HEK293 (cell line): ENCODE measurements around the gene DPP6.

Experiments used
- ZNF366 ChIP-seq: fragments of 450-650 bp; formaldehyde crosslinking; conservative IDR thresholded peaks from 2 replicates; pipeline ENCODE4 v1.5.1; 2016; ENCODE audit warnings: missing biosample characterization, missing genetic modification characterization
- TF ChIP-seq, protein P1 (sequence below): fragments of 450-650 bp; formaldehyde crosslinking; IDR thresholded peaks from 2 replicates; pipeline ENCODE4 v1.5.1; 2016; ENCODE audit warnings: missing biosample characterization, missing genetic modification characterization
- TF ChIP-seq, protein P2 (sequence below): fragments of 450-650 bp; formaldehyde crosslinking; IDR thresholded peaks from 2 replicates; pipeline ENCODE4 v1.5.1; 2016; ENCODE audit warnings: missing biosample characterization, missing genetic modification characterization
- TF ChIP-seq, protein P3 (sequence below): fragments of 450-650 bp; formaldehyde crosslinking; optimal IDR thresholded peaks from 2 replicates; pipeline ENCODE3; 2016; ENCODE audit warnings: missing biosample characterization, mild to moderate bottlenecking, missing genetic modification characterization

DNA sequence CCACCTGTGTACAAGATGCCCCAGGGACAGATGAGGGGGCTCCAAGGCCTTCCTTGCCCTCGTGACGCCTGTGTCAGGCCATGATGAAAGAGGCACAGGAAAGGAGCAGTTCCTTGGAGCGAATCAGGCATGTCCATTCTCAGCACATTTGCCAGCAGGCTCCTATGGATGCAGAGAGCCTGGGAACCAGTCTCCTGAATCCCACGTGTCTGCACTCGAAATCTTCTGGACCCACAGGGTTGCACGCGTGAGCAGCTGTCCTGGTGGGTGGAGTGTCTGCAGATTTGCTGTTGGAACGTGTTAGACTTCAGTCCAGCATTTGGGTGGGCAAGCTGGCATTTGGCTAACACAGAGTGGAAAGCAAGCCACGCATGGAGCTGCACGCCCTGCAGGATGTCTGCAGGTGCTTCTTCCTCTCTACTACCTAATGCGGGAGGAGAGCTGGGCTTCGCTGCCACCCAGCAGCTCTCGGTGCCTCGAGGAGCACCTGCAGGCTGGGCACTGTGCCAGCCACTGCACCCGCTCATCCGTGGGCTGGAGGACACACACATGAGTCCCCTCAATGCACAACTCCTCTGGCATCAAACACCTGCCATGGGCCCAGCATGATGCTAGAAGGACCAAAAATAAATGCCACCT lies 810.1 kb downstream of the DPP6 start:
- no peak for TF ChIP-seq ZNF366
- TF ChIP-seq, protein P1, sequence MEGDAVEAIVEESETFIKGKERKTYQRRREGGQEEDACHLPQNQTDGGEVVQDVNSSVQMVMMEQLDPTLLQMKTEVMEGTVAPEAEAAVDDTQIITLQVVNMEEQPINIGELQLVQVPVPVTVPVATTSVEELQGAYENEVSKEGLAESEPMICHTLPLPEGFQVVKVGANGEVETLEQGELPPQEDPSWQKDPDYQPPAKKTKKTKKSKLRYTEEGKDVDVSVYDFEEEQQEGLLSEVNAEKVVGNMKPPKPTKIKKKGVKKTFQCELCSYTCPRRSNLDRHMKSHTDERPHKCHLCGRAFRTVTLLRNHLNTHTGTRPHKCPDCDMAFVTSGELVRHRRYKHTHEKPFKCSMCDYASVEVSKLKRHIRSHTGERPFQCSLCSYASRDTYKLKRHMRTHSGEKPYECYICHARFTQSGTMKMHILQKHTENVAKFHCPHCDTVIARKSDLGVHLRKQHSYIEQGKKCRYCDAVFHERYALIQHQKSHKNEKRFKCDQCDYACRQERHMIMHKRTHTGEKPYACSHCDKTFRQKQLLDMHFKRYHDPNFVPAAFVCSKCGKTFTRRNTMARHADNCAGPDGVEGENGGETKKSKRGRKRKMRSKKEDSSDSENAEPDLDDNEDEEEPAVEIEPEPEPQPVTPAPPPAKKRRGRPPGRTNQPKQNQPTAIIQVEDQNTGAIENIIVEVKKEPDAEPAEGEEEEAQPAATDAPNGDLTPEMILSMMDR (tag by site-specific recombination), result no peak
- TF ChIP-seq, protein P2, sequence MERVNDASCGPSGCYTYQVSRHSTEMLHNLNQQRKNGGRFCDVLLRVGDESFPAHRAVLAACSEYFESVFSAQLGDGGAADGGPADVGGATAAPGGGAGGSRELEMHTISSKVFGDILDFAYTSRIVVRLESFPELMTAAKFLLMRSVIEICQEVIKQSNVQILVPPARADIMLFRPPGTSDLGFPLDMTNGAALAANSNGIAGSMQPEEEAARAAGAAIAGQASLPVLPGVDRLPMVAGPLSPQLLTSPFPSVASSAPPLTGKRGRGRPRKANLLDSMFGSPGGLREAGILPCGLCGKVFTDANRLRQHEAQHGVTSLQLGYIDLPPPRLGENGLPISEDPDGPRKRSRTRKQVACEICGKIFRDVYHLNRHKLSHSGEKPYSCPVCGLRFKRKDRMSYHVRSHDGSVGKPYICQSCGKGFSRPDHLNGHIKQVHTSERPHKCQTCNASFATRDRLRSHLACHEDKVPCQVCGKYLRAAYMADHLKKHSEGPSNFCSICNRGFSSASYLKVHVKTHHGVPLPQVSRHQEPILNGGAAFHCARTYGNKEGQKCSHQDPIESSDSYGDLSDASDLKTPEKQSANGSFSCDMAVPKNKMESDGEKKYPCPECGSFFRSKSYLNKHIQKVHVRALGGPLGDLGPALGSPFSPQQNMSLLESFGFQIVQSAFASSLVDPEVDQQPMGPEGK (tag by site-specific recombination), result no peak
- TF ChIP-seq, protein P3, sequence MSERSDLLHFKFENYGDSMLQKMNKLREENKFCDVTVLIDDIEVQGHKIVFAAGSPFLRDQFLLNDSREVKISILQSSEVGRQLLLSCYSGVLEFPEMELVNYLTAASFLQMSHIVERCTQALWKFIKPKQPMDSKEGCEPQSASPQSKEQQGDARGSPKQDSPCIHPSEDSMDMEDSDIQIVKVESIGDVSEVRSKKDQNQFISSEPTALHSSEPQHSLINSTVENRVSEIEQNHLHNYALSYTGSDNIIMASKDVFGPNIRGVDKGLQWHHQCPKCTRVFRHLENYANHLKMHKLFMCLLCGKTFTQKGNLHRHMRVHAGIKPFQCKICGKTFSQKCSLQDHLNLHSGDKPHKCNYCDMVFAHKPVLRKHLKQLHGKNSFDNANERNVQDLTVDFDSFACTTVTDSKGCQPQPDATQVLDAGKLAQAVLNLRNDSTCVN (tag by site-specific recombination), result no peak
